GM18909 (cell line): ENCODE results near the gene REEP5.
"Not testable (repeated sequence)": the region's sequence is repeated elsewhere in the genome, so short reads cannot be mapped to it uniquely, and the experiment has no call there.

Experiments used
- ATAC-seq: cut with Tn5 transposase; IDR thresholded peaks from one replicate; pipeline ENCODE4 v1.9.1; 2021; ENCODE audit warnings: mild to moderate bottlenecking; ENCODE audit not compliant: unreplicated experiment, poor library complexity

The REEP5 gene

DNA sequence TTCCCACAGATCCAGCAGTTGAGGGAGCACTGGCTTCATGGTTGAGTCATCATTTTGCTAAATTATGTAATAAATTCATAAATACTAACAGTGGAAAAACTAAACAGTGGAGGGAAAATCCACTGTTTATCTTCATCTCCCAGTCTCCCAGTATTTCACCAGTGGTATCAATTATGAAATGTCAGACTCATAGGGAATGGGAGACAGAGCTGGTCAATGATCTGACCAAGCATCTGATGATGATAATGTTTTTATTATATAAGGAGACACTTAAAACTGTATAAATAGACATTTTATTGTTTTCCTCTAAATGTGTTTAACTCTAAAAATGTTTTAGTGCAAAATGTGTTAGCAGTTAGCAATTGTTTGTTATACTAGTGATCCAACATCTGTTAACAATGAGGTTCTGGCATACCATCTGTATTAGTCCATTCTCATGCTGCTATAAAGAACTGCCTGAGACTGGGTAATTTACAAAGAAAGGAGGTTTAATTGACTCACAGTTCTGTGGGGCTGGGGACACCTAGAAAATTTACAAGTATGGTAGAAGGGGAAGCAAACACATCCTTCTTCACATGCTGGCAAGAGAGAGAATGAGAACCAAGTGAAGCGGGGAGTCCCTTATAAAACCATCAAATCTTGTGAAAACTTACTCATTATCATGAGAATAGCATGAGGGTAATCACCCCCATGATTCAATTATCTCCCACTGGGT is 11.8 kb upstream of the REEP5 start:
- ATAC-seq = no peak

DNA sequence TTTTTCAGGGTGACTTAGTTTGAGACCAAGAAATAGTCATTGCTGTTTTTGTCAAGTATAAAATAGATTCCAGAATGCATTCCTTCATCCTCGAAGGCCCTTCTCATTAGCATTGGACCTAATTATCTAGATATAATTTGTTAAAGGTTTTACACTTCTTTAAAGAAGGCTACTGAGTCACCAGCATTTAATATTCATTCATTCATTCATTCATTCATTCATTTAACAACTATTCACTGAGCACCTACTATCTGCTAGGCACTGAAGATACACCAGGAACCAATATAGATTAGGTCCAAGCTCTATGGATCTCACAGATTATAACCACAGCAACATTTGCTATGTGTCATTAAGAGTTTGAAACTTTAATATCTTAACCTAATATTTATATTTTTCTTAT is 11.1 kb upstream of the REEP5 start:
- no peak for ATAC-seq

DNA sequence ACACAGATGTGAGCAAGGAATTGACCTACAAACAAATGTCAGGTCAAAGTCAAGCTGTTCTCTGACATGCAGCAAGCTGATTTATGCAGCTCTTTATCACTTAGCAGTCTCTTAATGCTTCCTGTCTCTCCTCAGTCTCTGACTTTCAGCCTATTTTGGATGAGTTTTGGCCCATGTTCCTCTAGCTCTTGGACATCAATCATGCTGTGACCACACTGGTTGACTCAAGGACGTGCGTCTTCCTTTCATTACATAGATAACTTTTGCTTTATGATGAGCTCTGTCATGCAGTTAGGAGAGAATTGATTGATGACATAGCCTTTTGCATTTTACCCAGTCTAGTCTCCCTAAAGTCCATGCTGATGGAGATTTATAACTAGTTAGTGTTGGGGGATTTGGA is 9.4 kb upstream of the REEP5 start:
- no peak for ATAC-seq

DNA sequence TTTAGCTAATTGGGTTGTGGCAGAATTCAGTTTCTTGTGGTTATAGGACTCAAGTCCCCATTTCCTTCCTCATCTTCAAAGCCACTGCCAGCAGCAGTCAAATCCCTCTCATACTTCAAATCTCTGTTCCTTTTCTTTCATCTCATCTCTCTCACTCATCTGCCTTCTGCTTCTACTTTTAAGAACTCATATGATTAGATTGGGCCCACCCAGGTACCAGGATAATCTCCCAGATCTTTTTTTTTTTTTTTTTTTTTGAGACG is 8.0 kb upstream of the REEP5 start:
- peak; percentile 46 for ATAC-seq

DNA sequence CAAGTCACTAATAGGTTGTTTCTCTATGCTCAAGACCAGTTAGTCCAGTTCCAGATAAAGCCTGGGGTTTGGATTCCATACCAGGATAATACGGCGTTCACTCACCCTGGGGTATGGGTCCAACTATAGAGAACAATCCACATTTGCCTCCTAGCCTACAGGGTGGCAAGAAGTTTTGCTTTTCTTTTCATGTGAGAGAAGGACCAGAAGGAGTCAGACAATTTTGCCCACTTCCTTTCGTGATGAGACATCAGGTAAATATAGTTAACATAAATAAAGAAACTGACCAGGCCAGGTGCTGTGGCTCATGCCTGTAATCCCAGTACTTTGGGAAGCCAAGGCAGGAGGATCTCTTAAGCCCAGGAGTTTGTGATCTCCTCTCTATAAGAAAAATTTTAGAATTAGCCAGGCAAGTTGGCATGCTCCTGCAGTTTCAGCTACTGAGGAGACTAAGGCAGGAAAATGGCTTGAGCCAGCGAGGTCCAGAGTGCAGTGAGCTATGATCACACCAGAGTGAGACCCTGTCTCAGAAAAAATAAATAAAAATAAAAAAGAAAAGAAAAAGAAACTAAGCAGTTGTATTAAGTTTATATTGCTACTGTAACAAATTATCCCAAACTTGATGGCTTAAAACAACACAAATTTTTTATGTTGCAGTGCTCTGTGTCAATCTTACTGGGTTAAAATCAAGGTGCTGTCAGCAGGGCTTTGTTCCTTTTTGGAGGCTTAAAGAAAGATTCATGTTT is 7.5 kb upstream of the REEP5 start:
- peak; percentile 80 for ATAC-seq

DNA sequence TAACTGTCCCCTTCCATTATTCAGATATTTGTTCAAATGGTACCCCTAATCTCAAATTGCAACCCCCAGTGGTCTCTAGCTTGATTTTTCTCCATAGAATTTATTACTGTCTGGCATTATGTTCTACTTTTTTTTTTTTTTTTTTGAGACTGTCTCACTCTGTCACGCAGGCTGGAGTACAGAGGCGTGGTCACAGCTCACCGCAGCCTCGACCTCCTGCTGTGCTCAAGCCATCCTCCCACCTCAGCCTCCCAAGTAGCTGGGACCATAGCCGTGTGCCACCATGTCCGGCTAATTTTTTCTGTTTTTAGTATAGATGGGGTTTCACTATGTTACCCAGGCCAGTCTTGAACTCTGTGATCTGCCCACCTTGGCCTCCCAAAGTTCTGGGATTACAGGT is 2.0 kb upstream of the REEP5 start:
- ATAC-seq = no peak

DNA sequence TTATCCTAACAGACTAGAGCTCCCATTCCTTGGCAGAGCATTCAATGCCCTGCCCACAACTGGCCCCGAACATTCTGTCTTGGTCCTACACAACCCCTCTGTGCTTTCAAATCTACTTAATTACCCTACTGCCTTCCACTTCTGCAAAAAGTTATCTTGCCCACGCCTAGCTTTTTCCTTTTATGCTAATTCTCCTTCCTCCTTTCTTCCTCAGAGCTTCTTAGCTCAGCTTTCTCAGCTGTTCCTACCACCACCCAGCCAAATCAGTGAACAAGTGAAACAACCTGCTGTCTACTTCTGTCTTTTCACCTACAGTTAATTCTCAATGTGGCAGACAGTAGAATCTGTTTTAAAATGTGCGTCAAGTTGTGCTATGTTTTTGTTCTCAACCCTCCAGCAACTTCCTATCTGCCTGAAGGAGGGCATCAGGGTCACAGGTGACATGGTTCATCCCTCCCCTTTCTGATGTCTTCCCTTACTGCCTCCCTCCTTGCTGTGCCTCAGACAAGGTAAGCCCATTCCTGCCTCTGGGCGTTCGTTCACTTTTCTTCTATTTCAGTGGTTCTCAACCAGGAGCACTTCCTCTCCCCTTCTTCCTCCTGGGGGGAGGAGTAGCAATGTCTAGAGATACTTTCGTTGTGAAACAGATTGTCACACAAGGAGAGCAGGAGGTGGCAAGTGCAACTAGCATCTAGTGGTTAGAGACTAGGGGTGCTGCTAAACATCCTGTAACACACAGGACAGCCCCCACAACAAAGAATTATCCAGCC is 1.3 kb upstream of the REEP5 start:
- ATAC-seq = peak; percentile 52

DNA sequence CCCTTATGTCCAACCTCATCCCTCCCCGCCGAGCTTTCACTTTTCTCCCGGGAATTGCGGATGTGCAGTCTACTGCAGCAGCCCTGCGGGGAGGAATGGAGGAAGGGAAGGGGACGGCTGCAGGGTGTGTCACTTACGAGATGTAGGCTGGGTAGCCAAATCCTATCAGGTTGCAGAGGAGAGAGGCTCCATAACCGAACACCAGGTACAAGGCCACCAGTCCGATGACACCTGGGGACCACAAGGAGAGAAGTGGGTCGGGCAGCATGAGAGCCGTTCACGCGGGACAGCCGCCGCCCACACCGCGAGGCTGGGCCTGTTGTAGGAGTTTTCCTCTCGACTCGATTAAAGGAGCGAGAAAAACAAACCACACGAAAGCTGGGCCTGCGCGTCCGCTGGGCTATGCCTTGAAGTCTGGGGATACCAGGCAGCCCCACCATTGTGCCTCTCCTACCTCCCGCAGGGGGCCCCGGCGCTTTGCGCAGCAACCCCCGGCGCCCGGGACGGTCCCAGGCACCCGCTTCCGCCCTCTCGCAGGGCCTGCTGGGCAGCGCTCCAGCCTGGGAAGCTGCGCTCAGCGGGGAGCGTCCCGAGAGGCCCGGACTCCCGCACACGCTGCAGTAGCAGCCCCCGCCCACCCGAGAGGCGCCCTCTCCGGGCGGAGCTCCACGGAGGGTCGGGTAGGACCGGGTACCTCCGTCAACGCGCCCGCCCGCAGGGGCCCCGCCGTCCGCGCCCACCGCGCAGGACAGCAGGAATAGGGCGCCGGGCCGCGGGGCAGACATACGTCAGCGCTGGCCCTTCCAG is 798 bp downstream of the REEP5 start:
- ATAC-seq = peak; percentile 37

DNA sequence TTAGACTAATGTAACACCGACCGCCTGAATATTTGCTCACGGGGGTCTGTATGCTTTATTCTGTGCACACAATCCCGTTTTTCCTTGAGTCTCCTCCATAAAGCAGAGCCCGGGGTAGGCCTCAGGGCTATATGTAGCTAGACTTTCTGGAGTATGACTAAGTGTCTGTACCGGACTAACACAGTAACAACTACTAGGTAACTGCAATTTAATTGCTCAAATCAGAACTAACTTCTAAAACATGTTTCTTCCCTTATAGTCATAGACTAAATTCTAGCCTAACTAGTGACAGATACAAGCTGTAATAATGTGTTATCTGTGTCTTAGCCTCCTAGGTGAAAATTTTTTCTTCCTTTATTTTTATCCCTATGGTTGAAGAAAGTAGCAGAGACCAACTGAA is 2.1 kb downstream of the REEP5 start:
- ATAC-seq = no peak

DNA sequence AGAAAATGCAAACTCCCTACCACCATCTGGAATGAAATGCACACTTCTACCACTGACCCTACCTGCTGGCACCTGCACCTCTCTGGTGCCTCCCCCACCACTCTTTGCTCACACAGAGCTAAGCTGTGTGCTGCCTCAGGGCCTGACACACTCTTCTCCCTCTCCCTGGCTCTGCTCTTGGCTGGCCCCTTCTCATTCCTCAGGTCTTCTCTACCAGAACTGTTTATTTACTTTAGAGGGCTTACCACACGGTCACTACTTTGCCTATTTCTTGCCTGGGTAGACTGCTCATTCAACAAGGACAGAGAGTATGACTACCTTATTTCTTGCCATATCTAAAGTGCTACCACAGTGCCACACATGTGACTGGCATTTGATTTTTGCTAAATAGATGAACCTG is 3.3 kb downstream of the REEP5 start:
- no peak for ATAC-seq

DNA sequence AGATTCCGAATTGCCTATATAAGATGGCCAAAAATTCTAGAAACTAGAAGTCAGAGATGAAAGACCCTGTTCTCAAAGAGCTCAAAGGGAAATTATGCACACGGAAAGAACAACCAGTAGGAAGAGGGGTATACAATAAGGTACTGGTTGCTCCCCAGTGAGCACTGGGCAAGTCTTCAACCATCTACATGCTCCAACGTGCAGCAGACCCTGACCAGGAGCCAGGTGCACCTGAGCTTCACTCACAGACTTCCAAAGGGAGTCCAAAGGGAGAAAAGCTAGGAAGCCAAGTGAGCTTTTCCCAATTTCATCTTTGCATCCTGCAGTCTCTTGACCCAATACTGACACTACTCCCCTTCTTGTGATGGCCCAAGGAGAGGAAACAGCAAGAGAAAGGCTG is 3.9 kb downstream of the REEP5 start:
- ATAC-seq = no peak

DNA sequence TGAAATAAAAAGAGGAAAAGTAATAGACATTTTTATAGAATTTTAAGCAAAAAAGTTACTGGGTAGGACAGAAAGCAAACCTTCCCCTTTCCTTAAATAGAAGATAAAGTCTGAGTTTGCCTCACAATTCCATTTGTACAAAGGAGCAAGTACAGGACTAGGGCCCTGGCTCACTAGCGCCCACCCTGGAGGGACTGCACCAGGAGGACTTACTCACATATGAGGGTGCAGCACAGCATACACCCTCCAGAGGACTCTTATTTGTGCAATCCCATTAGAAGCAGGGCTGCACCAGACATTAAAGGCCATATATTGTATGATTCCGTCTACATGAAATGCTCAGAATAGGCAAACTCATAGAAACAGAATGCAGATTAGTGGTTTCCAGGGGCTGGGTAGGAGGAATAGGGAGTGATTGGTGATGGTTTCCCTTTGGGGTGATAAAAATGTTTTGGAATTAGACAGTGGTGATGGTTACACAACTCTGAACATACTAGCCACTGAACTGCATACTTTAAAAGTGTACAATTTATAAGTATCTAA is 4.5 kb downstream of the REEP5 start:
- ATAC-seq = no peak

DNA sequence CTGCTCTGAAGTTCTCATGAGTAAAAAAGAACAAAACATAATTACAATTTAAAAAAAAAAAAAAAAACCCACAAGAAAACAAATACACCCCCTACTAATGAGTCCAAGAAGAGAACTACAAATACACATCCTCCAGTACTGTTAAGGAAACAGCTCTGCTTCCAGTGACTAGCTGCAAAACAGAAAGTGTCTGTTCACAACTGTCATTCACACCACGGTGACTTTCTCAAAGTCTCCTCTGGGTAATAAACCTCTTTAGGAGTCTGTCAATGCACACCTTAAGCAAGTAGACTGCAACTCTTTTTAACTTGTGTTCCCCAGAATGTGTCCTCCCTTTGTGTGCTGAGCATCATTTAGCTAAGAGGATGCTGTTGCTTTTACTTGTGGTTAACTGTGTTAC is 6.2 kb downstream of the REEP5 start:
- peak; percentile 57 for ATAC-seq

DNA sequence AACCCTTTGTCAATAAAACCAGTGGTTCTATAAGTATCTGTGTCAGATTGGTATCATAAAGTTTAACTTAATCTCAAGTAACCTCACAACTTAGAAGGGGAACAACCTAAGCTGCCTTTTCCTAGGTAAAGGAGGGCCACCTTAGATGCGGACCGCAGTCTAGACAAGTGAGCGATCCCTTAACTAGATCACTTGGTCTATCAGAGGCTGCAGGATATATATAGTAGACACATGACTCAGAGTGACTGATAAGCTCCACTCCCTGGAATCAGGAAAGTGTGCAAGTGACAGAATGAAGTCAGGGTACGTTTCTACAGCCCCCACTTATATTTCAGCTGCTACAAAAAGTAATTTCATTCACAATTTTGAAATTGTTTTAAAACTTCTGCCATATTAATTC is 7.4 kb downstream of the REEP5 start:
- no peak for ATAC-seq

DNA sequence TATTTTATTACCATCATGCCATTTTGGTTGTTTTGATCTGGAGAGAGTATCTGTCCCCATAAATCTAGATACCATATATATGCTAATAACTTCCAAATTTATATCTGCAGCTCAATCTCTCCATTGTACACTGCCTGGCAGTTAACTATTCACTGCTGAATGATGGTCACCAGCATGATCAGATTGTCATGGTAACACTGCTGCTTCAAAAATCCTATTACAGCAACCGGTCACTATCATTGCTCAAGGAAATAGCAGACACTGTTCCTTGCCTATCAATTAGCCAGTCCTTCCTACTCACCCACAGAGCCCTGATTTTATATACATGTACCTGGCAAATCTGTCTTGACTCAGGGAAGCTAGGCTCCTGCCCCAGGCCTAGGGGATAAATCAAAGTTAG is 11.5 kb downstream of the REEP5 start:
- no peak for ATAC-seq

DNA sequence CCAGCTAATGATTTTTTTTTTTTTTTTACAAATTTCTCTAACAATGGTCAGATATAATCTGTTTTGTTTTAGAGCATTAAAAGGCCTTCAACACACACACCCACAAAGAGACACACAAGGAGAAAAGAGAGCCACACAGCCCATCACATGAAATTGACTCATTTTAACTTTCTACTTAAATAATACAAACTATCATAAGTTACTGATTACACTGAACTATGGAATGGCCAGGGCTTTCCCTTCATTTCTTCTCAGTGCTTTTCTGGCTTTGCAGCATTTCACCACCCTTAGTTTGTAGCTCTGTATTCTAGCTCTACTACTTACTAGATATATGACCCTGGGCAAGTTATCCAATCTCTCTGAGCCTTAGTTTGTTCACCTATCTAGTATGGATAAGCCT is 13.2 kb downstream of the REEP5 start:
- no peak for ATAC-seq

DNA sequence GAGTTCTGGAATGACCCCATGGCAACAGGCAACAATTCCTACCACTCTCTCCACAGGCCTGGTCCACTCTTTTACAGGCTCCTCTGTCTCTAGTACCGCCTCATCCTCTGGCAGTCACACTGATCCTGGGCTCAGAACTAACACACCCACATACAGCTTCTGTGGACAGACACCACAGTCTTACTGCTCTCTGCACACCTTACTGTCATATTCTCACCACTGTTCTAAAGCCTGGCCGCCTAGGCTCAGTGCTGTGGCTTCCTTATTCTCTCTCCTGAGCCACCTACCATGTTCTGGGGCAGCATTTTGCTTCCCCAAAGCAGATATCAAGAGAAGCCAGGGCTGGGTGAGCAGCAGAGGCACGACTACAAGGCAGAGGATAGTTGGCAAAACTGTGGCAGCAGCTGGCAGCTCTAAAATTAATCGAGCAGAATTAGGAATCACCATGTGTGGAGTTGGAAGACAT is 14.8 kb downstream of the REEP5 start:
- peak; percentile 45 for ATAC-seq

DNA sequence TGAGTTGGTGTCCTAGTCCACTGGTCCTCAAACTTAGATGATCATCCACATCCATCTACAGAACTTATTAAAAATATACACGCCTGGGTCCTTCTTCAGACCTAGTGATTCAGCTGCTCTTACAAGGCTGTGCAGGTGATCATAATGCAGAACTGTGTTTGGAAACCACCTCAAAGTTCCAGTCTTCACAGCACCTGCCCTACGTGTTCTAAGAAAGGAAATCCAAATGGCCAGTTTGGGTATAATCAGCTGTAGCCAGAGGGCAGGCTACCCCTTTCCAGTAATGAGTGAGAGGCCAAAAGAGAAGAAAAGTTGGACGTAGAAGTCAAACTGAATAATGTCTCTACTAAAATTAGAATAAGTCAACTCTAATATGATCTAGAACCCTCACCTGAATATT is 15.4 kb downstream of the REEP5 start:
- ATAC-seq = peak; percentile 49

DNA sequence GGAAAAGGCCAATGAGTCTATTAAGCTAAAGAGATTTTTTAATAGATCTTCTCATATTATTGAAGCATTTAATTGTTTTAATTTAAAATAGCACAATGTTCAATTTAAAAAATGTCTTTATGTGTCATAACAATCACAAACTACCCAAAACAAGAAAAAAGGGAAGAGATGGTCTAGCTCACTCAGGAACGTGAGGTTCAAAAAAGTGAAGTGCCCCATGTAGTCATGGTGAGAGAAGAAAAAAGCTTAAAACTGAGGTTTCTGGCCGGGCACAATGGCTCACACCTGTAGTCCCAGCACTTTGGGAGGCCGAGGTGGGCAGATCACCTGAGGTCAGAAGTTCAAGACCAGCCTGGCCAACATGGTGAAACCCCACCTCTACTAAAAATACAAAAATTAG is 17.0 kb downstream of the REEP5 start:
- ATAC-seq = not testable (repeated sequence)

DNA sequence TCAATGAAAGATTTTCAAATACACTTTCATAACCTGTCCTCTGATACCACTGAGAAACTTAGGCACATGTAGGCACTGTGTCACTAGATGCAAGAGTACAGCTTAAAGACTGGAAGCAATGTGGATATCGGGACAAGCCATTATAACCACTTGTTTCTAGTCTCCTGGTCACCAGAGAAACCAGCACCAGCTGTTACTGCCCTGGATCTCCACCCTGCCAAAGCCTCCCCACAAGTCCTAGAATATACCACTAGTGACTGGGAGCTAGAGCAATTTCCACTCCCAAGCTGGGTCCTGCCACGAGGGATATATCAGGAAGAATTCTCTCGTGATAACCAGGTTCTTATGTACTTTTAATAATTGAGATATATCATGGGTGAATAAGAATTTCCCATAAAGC is 19.5 kb downstream of the REEP5 start:
- ATAC-seq = no peak
